NCI-H524 (cell line): ENCODE data around the gene UCN2.
"Not testable (repeated sequence)": the region's sequence is repeated elsewhere in the genome, so short reads cannot be mapped to it uniquely, and the experiment has no call there.

Experiments
- DNase-seq, 2 experiments: peaks; one replicate each; lab custom pipeline; 2025; lab: John Stamatoyannopoulos, UW

UCN2 gene

DNA sequence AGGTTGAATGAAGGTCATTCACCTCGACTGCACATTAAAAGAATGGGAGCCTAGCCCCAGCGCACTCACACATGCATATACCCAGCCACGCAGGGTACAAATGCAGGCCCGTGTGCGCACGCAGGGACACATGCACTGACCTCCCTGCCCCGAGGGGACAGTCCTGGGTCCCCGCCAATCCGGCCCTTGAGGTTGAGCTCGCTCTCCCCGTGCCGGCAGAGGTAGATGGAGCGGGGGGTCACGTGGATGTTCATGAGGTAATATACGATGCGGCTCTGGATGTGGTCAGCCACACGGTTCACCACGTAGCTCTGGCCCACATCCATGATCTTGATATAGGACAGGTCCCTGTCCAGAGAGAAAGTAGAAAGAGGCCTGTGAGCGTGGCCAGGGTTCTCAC is 27.5 kb downstream of the UCN2 start:
- no peak for DNase-seq

- DNase-seq = no peak
These were observed 28.0 kb downstream of the UCN2 start for GRCh38 chr3:48535578-48535977.

- DNase-seq = no peak
These were observed 30.6 kb downstream of the UCN2 start for GRCh38 chr3:48532977-48533337.

DNA sequence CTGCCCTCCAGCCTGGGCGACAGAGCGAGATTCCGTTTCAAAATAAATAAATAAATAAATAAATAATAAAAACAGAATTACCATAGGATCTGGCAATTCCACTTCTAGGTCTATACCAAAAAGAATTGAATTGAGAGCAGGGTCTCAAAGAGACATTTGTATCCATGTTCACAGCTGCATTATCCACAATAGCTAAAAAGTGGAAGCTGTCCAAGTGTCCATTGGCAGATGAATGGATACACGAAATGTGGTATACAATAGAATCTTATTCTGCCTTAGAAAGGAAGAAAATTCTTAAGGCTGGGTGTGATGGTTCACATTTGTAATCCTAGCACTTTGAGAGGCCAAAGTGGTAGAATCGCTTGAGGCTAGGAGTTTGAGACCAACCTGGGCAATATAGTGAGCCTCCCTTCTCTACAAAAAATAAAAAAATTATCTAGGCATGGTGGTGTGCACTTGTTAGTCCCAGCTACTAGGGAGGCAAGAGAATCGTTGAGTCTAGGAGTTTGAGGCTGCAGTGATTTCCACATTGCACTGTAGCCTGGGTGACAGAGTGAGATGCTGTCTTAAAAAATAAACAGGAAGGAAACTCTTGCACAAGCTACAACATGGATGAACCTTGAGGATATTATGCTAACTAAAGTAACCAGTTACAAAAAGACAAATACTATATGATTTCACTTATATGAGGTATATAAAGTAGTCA is 31.2 kb downstream of the UCN2 start:
- no peak for DNase-seq

GRCh38 chr3:48530701-48531100 is 32.9 kb downstream of the UCN2 start:
- not testable (repeated sequence) for DNase-seq

- no peak for DNase-seq
These were observed 34.8 kb downstream of the UCN2 start for GRCh38 chr3:48528754-48529153.

DNA sequence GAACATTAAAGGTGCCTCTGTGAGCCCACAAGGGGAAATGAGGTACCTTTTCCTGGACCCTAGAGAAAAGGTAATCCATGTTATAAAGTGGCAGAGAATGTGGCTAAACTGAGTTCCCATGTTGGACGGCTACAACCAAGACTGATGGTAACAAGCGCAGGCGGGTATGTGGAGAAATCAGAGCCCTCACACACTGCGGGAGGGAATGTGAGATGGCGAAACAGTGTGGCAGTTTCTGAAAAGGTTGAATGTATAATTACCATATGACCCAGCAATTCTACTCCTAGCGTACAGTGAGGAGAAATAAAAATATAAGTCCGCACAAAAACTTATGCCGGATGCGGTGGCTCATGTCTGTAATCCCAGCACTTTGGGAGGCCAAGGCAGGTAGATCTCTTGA is 35.5 kb downstream of the UCN2 start:
- DNase-seq = no peak

DNA sequence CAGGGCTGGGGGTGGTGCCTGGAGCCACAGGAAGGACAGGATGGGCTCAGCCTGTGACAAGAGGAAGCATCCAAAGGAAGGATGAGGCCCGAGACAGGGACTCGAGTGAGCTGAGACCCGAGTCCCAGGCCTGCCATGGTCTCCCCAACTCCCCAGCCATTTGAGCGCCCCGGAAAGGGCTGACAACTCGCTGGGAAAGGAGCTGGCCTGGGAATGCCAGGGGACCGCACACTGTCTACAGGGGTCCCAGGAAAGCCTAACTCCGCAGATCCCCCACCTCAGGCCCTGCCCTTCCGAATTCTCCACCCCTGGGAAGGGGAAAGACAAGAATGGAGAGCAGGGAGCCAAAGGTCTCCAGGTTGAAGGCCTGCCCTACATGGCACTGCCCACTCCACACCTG is 38.6 kb downstream of the UCN2 start:
- no peak for DNase-seq

DNA sequence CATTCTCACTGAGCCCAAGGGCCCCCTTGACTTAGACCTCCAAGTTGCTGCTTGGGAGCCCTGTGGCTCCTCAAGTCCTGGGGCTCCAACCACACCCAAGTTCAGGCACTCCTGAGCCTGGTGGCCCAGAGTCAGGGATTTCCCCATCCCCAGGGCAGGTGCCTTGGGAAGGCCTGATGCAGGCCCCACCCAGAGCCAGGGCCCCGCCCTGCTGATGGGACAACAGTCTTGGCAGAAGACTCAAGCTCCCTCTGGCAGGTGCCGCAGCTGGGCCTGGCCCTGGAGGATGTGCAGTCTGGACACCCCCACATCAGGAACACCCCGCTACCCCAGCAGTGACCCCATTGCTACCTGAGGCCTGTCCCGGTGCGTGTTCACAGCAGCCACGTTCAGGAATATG is 41.9 kb downstream of the UCN2 start:
- DNase-seq = no peak

DNA sequence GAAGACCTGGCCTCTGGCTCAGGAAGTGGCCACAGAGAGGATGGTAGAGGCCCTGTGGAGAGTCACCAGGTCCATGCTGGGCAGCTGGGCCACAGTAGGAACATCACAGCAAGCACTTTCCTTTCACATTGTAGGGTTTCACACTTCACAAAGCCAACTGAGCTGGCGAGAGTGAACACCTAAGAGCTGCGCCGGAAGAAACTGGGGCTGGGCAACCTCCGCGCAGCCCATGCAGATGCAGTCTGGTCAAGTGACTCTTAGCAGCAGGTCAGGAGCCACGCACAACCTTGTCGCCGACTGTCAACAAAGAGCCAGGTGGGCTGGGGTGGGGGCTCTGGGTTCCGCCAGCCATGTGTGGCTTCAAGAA is 44.3 kb downstream of the UCN2 start:
- no peak for DNase-seq

GRCh38 chr3:48518638-48519276 is 44.8 kb downstream of the UCN2 start:
- no peak for DNase-seq

DNA sequence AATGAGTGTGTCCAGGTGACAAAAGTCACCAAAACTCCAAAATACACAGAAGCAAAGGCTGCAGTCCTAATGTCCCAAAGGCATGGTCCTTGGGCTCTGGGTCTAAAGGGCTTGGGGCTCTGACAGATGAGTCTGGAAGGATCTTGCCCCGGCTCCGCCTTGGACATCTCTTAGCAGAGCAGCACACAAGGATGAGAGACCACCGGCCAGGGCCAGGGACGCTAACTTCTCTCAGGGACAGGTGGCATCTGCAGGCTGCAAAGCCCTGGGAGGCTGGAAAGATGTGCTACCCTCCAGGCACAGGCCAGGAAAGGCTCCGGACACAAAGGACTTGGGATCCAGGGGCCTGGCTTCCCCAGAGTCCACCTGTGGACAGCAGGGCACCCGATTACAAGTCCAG is 45.5 kb downstream of the UCN2 start:
- no peak for DNase-seq

- DNase-seq = no peak
These were observed 47.0 kb downstream of the UCN2 start for GRCh38 chr3:48516571-48516970.

- no peak for DNase-seq
These were observed 49.0 kb downstream of the UCN2 start for GRCh38 chr3:48514431-48515227.
